Fibroblast of skin of scalp (primary cell): Measurements from ENCODE around the gene IAPP.
"Not testable (repeated sequence)": the region's sequence is repeated elsewhere in the genome, so short reads cannot be mapped to it uniquely, and the experiment has no call there.

ENCODE experiments used
- DNase-seq: peaks from one replicate; pipeline ENCODE4 v3.0.0-alpha.2; 2013

IAPP gene

GRCh38 chr12:21381320-21381719 is 8.6 kb downstream of the IAPP start:
- DNase-seq, result not testable (repeated sequence)

GRCh38 chr12:21384261-21384660 is 11.6 kb downstream of the IAPP start:
- DNase-seq, result no peak

GRCh38 chr12:21387174-21387573 is 14.5 kb downstream of the IAPP start:
- no peak for DNase-seq

GRCh38 chr12:21392384-21392783 is 19.7 kb downstream of the IAPP start:
- DNase-seq, result no peak

GRCh38 chr12:21394828-21395626 is 22.3 kb downstream of the IAPP start:
- not testable (repeated sequence) for DNase-seq

GRCh38 chr12:21413369-21414277 is 40.9 kb downstream of the IAPP start:
- DNase-seq, result no peak

- peak; percentile 50 for DNase-seq
These were observed 43.9 kb downstream of the IAPP start for GRCh38 chr12:21416511-21417121.

- not testable (repeated sequence) for DNase-seq
These were observed 45.7 kb downstream of the IAPP start for GRCh38 chr12:21418398-21418797.

- DNase-seq, result not testable (repeated sequence)
These were observed 46.5 kb downstream of the IAPP start for GRCh38 chr12:21419009-21419699.

GRCh38 chr12:21428241-21428640 is 55.5 kb downstream of the IAPP start:
- peak; percentile 62 for DNase-seq
